GM12878 (cell line): Measurements from ENCODE around the gene CRTC3. TPM values are rescaled to one million over a fixed set of nuclear protein-coding genes. Genes with fewer than 3 reads are reported as not detected.

Experiments
- ATAC-seq: fragments of 200-7000 bp; cut with Tn5 transposase; 3 replicates; pipeline ENCODE4 v1.9.1; 2020; ENCODE audit warnings: mild to moderate bottlenecking, moderate library complexity
- BruUV-seq: library from RNA; stranded (reverse); fragments of 400-500 nt; replicated peaks from 2 replicates; lab custom pipeline; 2021; lab: Mats Ljungman, UMichigan
- CTCF ChIA-PET: fragments of 300-600 bp; sonication (Branson Sonifier 250); formaldehyde crosslinking; extraction: SDS; loops from one replicate; lab custom pipeline; 2021; ENCODE audit warnings: inconsistent platforms; lab: Yijun Ruan, JAX
- POLR2A ChIA-PET: fragments of 350-600 bp; formaldehyde crosslinking; extraction: SDS; loops from one replicate; lab custom pipeline; 2021; ENCODE audit warnings: inconsistent platforms; lab: Charles Lee
- RAD21 ChIA-PET: fragments of 300-600 bp; sonication (Branson Sonifier 250); formaldehyde crosslinking; loops from one replicate; lab custom pipeline; 2023; ENCODE audit warnings: antibody characterized with exemption; ENCODE audit not compliant: unreplicated experiment; lab: Charles Lee
- SMC1A ChIA-PET: fragments of 300-600 bp; sonication (Branson Sonifier 250); formaldehyde crosslinking; loops from one replicate; lab custom pipeline; 2023; ENCODE audit not compliant: unreplicated experiment, uncharacterized antibody; lab: Charles Lee
- DNase-seq: peaks from one replicate; pipeline ENCODE4 v3.0.0-alpha.2; 2011; ENCODE audit warnings: low read depth, low spot score
- FAIRE-seq: peaks from 3 replicates; lab custom pipeline; 2011; peaks lifted over from hg19 to GRCh38; lab: Jason Lieb, UNC
- H2AFZ ChIP-seq: 2 replicates; pipeline ENCODE4 v1.6.0; 2011; ENCODE audit warnings: low read depth, low read length, control low read depth; ENCODE audit not compliant: control insufficient read depth
- H3K27ac ChIP-seq: 2 replicates; pipeline ENCODE4 v1.5.1; 2011; ENCODE audit warnings: control low read depth; ENCODE audit not compliant: control insufficient read depth, insufficient read depth
- H3K27me3 ChIP-seq, 2 experiments: replicated peaks in 1 of 2; 2 replicates each; pipeline versions ENCODE4 v1.6.0 to v1.6.1; 2011; ENCODE audit warnings: low read length in 1 of 2; ENCODE audit not compliant: control insufficient read depth in 2 of 2, insufficient read depth in 2 of 2
- H3K36me3 ChIP-seq, 2 experiments: 2 replicates each; pipeline ENCODE4 v1.5.1; 2011; ENCODE audit warnings: low read length in 1 of 2; ENCODE audit not compliant: control insufficient read depth in 2 of 2, insufficient read depth in 2 of 2
- H3K4me1 ChIP-seq: 2 replicates; pipeline ENCODE4 v1.6.1; 2011; ENCODE audit warnings: mild to moderate bottlenecking, low read length, moderate library complexity, mixed read lengths; ENCODE audit not compliant: control insufficient read depth, insufficient read depth
- H3K4me2 ChIP-seq: 2 replicates; pipeline ENCODE4 v1.6.0; 2011; ENCODE audit warnings: control low read depth; ENCODE audit not compliant: control insufficient read depth, insufficient read depth
- H3K4me3 ChIP-seq: fragments of 200-600 bp; sonication (generic); 2 replicates; pipeline ENCODE4 v1.5.1; 2016
- H3K79me2 ChIP-seq: 2 replicates; pipeline ENCODE4 v1.6.0; 2011; ENCODE audit warnings: low read length; ENCODE audit not compliant: control insufficient read depth, insufficient read depth
- H3K9ac ChIP-seq: 2 replicates; pipeline ENCODE4 v1.8.0; 2011; ENCODE audit warnings: low read length, control low read depth, mixed read lengths; ENCODE audit not compliant: control insufficient read depth, insufficient read depth
- H3K9me3 ChIP-seq: replicated peaks from 3 replicates; pipeline ENCODE4 v1.5.1; 2011; ENCODE audit warnings: mild to moderate bottlenecking, low read length; ENCODE audit not compliant: control insufficient read depth, insufficient read depth
- H4K20me1 ChIP-seq: 2 replicates; pipeline ENCODE4 v1.6.0; 2011; ENCODE audit not compliant: control insufficient read depth, insufficient read depth
- E2F4 ChIP-seq: IDR thresholded peaks from 2 replicates; pipeline ENCODE4 v1.6.1; 2012; ENCODE audit warnings: low read depth, low read length, improper control_type of control experiment
- NFIC ChIP-seq: IDR thresholded peaks from 2 replicates; pipeline ENCODE4 v1.6.1; 2012; ENCODE audit warnings: low read depth, mild to moderate bottlenecking, inconsistent platforms, low read length, moderate library complexity
- NKRF ChIP-seq: fragments of 450-650 bp; conservative IDR thresholded peaks from 2 replicates; pipeline ENCODE4 v1.6.1; 2017; ENCODE audit warnings: mild to moderate bottlenecking, moderate library complexity
- PAX5 ChIP-seq: IDR thresholded peaks from 2 replicates; pipeline ENCODE4 v1.6.1; 2011; ENCODE audit warnings: low read depth, low read length, borderline replicate concordance
- SKIL ChIP-seq: fragments of 450-650 bp; IDR thresholded peaks from 2 replicates; pipeline ENCODE4 v1.6.1; 2017; ENCODE audit warnings: mild to moderate bottlenecking, low read depth, inconsistent platforms; ENCODE audit not compliant: poor library complexity, severe bottlenecking
- TARDBP ChIP-seq: IDR thresholded peaks from 2 replicates; pipeline ENCODE4 v1.6.1; 2016; ENCODE audit warnings: borderline replicate concordance
- USF1 ChIP-seq: IDR thresholded peaks from 2 replicates; pipeline ENCODE4 v1.6.1; 2011; ENCODE audit warnings: borderline replicate concordance, low read depth, mild to moderate bottlenecking, moderate library complexity, mixed read lengths, low read length; ENCODE audit not compliant: insufficient read depth; ENCODE audit errors: extremely low read length
- ZNF687 ChIP-seq: fragments of 450-650 bp; IDR thresholded peaks from 2 replicates; pipeline ENCODE4 v1.6.1; 2017; ENCODE audit warnings: mild to moderate bottlenecking, moderate library complexity
- ZSCAN29 ChIP-seq: fragments of 450-650 bp; IDR thresholded peaks from 2 replicates; pipeline ENCODE4 v1.6.1; 2017; ENCODE audit warnings: mild to moderate bottlenecking, moderate library complexity
- WGBS: methylation state at CpG from one replicate; pipeline ENCODE4 v1.1.6; 2016; ENCODE audit warnings: low lambda C conversion rate; ENCODE audit not compliant: insufficient replicate concordance, insufficient coverage; ENCODE audit errors: missing lambda C conversion rate; 5-methylcytosine and 5-hydroxymethylcytosine counted together
- in situ Hi-C: fragments of 300-500 bp; cut with MboI; formaldehyde crosslinking; loops from 9 replicates; pipeline ENCODE4 v1.14.3; 2018; ENCODE audit warnings: mixed read lengths
- intact Hi-C: fragments of 100-400 bp; cut with micrococcal nuclease; formaldehyde crosslinking; loops from one replicate; pipeline ENCODE4 v1.14.2; 2022; ENCODE audit not compliant: unreplicated experiment
- polyA plus RNA-seq, 11 experiments: library from polyadenylated mRNA; depleted of rRNA in 4 of 11; unstranded in 6 of 11; stranded (reverse) in 5 of 11; fragments of >200 nt; fragmentation: Nextera tagmentation in 4 of 11; fragmentation: Illumina TruSeq in 1 of 11; extraction: Ambion mirVana in 4 of 11; extraction: Trizol in 1 of 11; gene quantifications; 1 replicate in 1 of 11; 2 replicates in 10 of 11; pipeline versions ENCODE4 v1.2.1 to v1.2.3, GENCODE V29; 2011 to 2016; ENCODE audit warnings: inconsistent platforms in 2 of 11, missing spikeins in 2 of 11, low read depth in 1 of 11
- total RNA-seq, 4 experiments: library from RNA; depleted of rRNA in 3 of 4; stranded (reverse); fragments of >200 nt in 3 of 4; fragmentation: Illumina TruSeq in 1 of 4; extraction: Trizol in 1 of 4; gene quantifications; 2 replicates each; pipeline versions ENCODE4 v1.2.1 to v1.2.3, GENCODE V29; 2013 to 2021

The CRTC3 gene
- total and polyA plus RNA-seq, 10 of the 15 experiments (the other 5 are each of a cell fraction or from before 2014, with no cell fraction given) = 3.5 to 36.9 (median 18.9) TPM

GRCh38 chr15:90650956-90651689 lies 121.4 kb downstream of the CRTC3 start:
- SMC1A ChIA-PET = interaction anchor here (1.2 to 3.7 kb wide), 2 partner anchors 34 to 234 kb away, joined by 4 to 49 read pairs; partner anchors contain the start of gene FES
- Histone ChIP-seq H3K4me2 (no peak overlapping the region), H3K4me3 (no peak overlapping the region), H3K4me1 (peaks cover 32% of the 10 kb centered on the region), H4K20me1 (no peaks in the 10 kb centered on the region), H3K36me3 (no peaks in the 10 kb centered on the region; a peak in 1 of 4 replicates), H3K79me2 (no peaks in the 10 kb centered on the region), H3K27ac (no peak overlapping the region), H2AFZ (no peak overlapping the region), H3K9me3 (no peaks in the 10 kb centered on the region; the same call in 2 of the 3 replicates), H3K27me3 (no peaks in the 10 kb centered on the region), H3K9ac (no peak overlapping the region)
- WGBS = 97% methylated on average over 14 of the region's 14 CpGs
- intact Hi-C loops = no loop called here
- CTCF ChIA-PET = interaction anchor here (0.7 to 3.7 kb wide), 4 partner anchors 34 to 234 kb away, joined by 3 to 69 read pairs (median 18); partner anchors contain the start of gene FES
- ATAC-seq (no peak), DNase-seq (no peak), FAIRE-seq (no peak)
- no TSS peak for BruUV-seq
- POLR2A ChIA-PET = interaction anchor here (0.9 kb wide), 1 partner anchor 209 kb away, joined by 3 read pairs; no protein-coding TSS in a partner anchor
- in situ Hi-C loops = no loop called here
- RAD21 ChIA-PET = interaction anchor here (1.6 kb wide), 1 partner anchor 41 kb away, joined by 15 read pairs; no protein-coding TSS in a partner anchor
- TF ChIP-seq NFIC (no peak), PAX5 (no peak), ZSCAN29 (no peak), NKRF (no peak), ZNF687 (no peak), E2F4 (no peak), USF1 (no peak), TARDBP (no peak), SKIL (no peak)
